SU-DHL-6 (cell line): ENCODE data around the gene NCAPH2.

Experiments
- H2AFZ ChIP-seq: fragments of 200-600 bp; sonication (generic); 2 replicates; pipeline ENCODE4 v1.6.1; 2014; ENCODE audit warnings: low read depth, mild to moderate bottlenecking, moderate library complexity, mixed read lengths, antibody characterized with exemption, low read length; ENCODE audit not compliant: severe bottlenecking
- H3F3A ChIP-seq: fragments of 200-600 bp; shearing (Covaris generic); 2 replicates; pipeline ENCODE4 v1.6.0; 2016; ENCODE audit warnings: antibody characterized with exemption, mild to moderate bottlenecking; ENCODE audit not compliant: insufficient read depth
- H3K27ac ChIP-seq: fragments of 200-600 bp; sonication (generic); 2 replicates; pipeline ENCODE4 v1.5.1; 2016; ENCODE audit warnings: low read depth, mild to moderate bottlenecking, low read length, moderate library complexity, mixed read lengths
- H3K27me3 ChIP-seq: fragments of 200-600 bp; sonication (generic), shearing (Covaris generic); 2 replicates; pipeline ENCODE4 v1.6.0; 2014; ENCODE audit warnings: mild to moderate bottlenecking, low read length
- H3K36me3 ChIP-seq: fragments of 200-600 bp; sonication (generic); 2 replicates; pipeline ENCODE4 v1.6.1; 2014; ENCODE audit warnings: mild to moderate bottlenecking, low read length, mixed read lengths
- H3K4me2 ChIP-seq: fragments of 300-600, 200-600 bp; shearing (Covaris generic), sonication (generic); 2 replicates; pipeline ENCODE4 v1.6.0; 2014; ENCODE audit warnings: low read length, low read depth, mild to moderate bottlenecking; ENCODE audit not compliant: poor library complexity, severe bottlenecking
- H3K4me3 ChIP-seq: fragments of 200-600 bp; sonication (generic); 2 replicates; pipeline ENCODE4 v1.5.1; 2014; ENCODE audit warnings: antibody characterized with exemption, low read length, mild to moderate bottlenecking, mixed read lengths; ENCODE audit not compliant: insufficient read depth, poor library complexity, severe bottlenecking
- H3K79me2 ChIP-seq: fragments of 200-600 bp; sonication (generic); 2 replicates; pipeline ENCODE4 v1.6.1; 2014; ENCODE audit warnings: mild to moderate bottlenecking, low read length, moderate library complexity; ENCODE audit not compliant: insufficient read depth
- H3K9ac ChIP-seq: fragments of 200-600 bp; sonication (generic); 2 replicates; pipeline ENCODE4 v1.7.0; 2014; ENCODE audit warnings: mild to moderate bottlenecking, low read length
- H3K9me2 ChIP-seq: fragments of 200-600 bp; sonication (generic); replicated peaks from 2 replicates; pipeline ENCODE4 v1.6.1; 2014; ENCODE audit warnings: low read length; ENCODE audit not compliant: insufficient read depth
- H3K9me3 ChIP-seq: fragments of 200-600 bp; sonication (generic); 2 replicates; pipeline ENCODE4 v1.6.1; 2014; ENCODE audit warnings: low read length, mixed read lengths; ENCODE audit not compliant: insufficient read depth
- H4K20me1 ChIP-seq: fragments of 200-600 bp; sonication (generic); 2 replicates; pipeline ENCODE4 v1.6.1; 2014; ENCODE audit warnings: low read depth, mild to moderate bottlenecking, antibody characterized with exemption, low read length, moderate library complexity, mixed read lengths
- CTCF ChIP-seq: fragments of 200-600 bp; sonication (generic); IDR thresholded peaks from one replicate; pipeline ENCODE4 v1.5.1; 2017; ENCODE audit warnings: antibody characterized with exemption, mild to moderate bottlenecking, low read length, moderate library complexity; ENCODE audit not compliant: insufficient read depth, poor library complexity, severe bottlenecking
- EZH2phosphoT487 ChIP-seq: fragments of 200-600 bp; sonication (generic), shearing (Covaris generic); conservative IDR thresholded peaks from 2 replicates; pipeline ENCODE4 v1.6.1; 2018; ENCODE audit warnings: mild to moderate bottlenecking, antibody characterized with exemption, low read length, moderate library complexity, mixed read lengths

NCAPH2 gene

GRCh38 chr22:50563413-50564160, 55.6 kb downstream of the NCAPH2 start:
- Histone ChIP-seq H3K9me3 (no peaks in the 10 kb centered on the region), H3K4me2 (peak overlapping the region; percentile 75), H3K36me3 (no peaks in the 10 kb centered on the region; the same call in 1 of the 2 replicates), H3K4me3 (peak overlapping the region; percentile 50), H3K27me3 (no peaks in the 10 kb centered on the region), H3K9ac (peak overlapping the region; percentile 58), H3F3A (peaks cover 3% of the 10 kb centered on the region; the same call in 1 of the 2 replicates), H3K79me2 (no peaks in the 10 kb centered on the region), H3K9me2 (no peaks in the 10 kb centered on the region), H4K20me1 (no peaks in the 10 kb centered on the region), H3K27ac (no peak overlapping the region), H2AFZ (peak overlapping the region; percentile 78)
- TF ChIP-seq CTCF (no peak), EZH2phosphoT487 (no peak)

- Histone ChIP-seq H4K20me1 (no peaks in the 10 kb centered on the region), H3K27ac (no peak overlapping the region), H3K9me2 (no peaks in the 10 kb centered on the region), H3K4me3 (no peak overlapping the region), H3K9me3 (no peaks in the 10 kb centered on the region), H3K36me3 (peaks cover 4% of the 10 kb centered on the region; the same call in 1 of the 2 replicates), H3K9ac (no peak overlapping the region), H3K27me3 (no peaks in the 10 kb centered on the region), H3F3A (peaks cover 3% of the 10 kb centered on the region; the same call in 1 of the 2 replicates), H3K4me2 (no peak overlapping the region), H2AFZ (no peak overlapping the region), H3K79me2 (no peaks in the 10 kb centered on the region)
- TF ChIP-seq EZH2phosphoT487 (no peak), CTCF (no peak)
Observed at GRCh38 chr22:50564289-50564688, 56.3 kb downstream of the NCAPH2 start.

- TF ChIP-seq CTCF: no peak
- TF ChIP-seq EZH2phosphoT487: no peak
- H3K36me3 ChIP-seq: peaks cover 4% of the 10 kb centered on the region; the same call in 1 of the 2 replicates
- no peaks in the 10 kb centered on the region for H3K27me3 ChIP-seq
Observed at GRCh38 chr22:50567721-50568252, 59.8 kb downstream of the NCAPH2 start.

More at GRCh38 chr22:50567721-50568252, 59.8 kb downstream of the NCAPH2 start:
- H3K9me2 ChIP-seq: no peaks in the 10 kb centered on the region
- no peaks in the 10 kb centered on the region for H3K9me3 ChIP-seq
- no peak overlapping the region for H3K4me3 ChIP-seq
- H3K79me2 ChIP-seq: no peaks in the 10 kb centered on the region
- no peak overlapping the region for H2AFZ ChIP-seq
- H3K4me2 ChIP-seq: no peak overlapping the region
- no peaks in the 10 kb centered on the region for H4K20me1 ChIP-seq
- H3K9ac ChIP-seq: no peak overlapping the region
- H3F3A ChIP-seq: peaks cover 3% of the 10 kb centered on the region; the same call in 1 of the 2 replicates
- H3K27ac ChIP-seq: no peak overlapping the region
